ENCODE results near the gene NPEPPS. TPM values are rescaled to one million over a fixed set of nuclear protein-coding genes. Genes with fewer than 3 reads are reported as not detected.

The NPEPPS gene
- total RNA-seq, 4 donors from 2014 or later, result 96.8 to 317 (median 124) TPM

DNA sequence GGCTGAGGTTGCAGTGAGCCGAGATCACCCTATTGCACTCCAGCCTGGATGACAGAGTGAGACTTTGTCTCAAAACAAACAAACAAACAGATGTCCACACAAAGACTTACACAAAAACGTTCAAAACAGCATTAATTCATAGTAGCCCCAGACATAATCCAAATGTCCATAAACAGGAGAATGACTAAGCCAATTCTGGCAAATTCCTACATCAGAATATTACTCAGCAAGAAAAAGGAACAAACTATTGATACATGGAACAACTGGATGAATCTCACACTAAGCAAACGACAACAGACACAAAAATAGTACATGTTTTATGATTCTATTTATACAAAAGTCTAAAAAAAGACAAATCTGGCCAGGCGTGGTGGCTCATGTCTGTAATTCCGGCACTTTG lies 108.0 kb downstream of the NPEPPS start:
- WGBS, result 84% methylated on average over 5 of the region's 5 CpGs
- Histone ChIP-seq H3K36me3 (peaks cover 4% of the 10 kb centered on the region), H3K4me1 (no peaks in the 10 kb centered on the region), H3K4me3 (no peak overlapping the region), H3K9me3 (no peaks in the 10 kb centered on the region), H3K27me3 (no peaks in the 10 kb centered on the region), H3K27ac (no peak overlapping the region)
- no peak for TF ChIP-seq POLR2AphosphoS5 (IDR thresholded peaks at IDR 0.05)
- TF ChIP-seq, protein P1, sequence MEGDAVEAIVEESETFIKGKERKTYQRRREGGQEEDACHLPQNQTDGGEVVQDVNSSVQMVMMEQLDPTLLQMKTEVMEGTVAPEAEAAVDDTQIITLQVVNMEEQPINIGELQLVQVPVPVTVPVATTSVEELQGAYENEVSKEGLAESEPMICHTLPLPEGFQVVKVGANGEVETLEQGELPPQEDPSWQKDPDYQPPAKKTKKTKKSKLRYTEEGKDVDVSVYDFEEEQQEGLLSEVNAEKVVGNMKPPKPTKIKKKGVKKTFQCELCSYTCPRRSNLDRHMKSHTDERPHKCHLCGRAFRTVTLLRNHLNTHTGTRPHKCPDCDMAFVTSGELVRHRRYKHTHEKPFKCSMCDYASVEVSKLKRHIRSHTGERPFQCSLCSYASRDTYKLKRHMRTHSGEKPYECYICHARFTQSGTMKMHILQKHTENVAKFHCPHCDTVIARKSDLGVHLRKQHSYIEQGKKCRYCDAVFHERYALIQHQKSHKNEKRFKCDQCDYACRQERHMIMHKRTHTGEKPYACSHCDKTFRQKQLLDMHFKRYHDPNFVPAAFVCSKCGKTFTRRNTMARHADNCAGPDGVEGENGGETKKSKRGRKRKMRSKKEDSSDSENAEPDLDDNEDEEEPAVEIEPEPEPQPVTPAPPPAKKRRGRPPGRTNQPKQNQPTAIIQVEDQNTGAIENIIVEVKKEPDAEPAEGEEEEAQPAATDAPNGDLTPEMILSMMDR (IDR thresholded peaks at IDR 0.05), result no peak
- TF ChIP-seq POLR2A (IDR thresholded peaks at IDR 0.05), result no peak
- TF ChIP-seq EP300 (IDR thresholded peaks at IDR 0.05), result no peak
- no peak for DNase-seq (ENCODE audit: low spot score in 2 of 2)

DNA sequence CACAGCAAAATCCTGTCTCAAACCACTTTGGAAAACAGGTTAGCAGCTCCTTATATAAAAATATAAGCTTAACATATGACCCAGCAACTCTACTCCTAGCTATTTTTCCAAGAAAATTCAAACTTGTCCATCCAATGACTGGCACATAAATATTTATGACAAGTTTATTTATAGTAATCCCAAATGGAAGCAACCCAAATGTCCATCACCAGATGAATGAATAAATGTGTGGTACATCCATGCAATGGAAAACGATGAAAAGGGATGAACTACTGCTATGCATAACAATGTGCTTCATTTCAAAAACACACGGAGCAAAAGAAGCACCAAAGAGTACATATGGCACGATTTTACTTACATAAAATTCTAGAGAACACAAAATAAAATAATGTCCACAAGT lies 109.2 kb downstream of the NPEPPS start:
- 76% methylated on average over 3 of the region's 3 CpGs for WGBS
- Histone ChIP-seq H3K27me3 (no peaks in the 10 kb centered on the region), H3K36me3 (peaks cover 4% of the 10 kb centered on the region), H3K27ac (no peak overlapping the region), H3K4me1 (no peaks in the 10 kb centered on the region), H3K9me3 (no peaks in the 10 kb centered on the region), H3K4me3 (no peak overlapping the region)
- TF ChIP-seq POLR2AphosphoS5 (IDR thresholded peaks at IDR 0.05) (no peak), EP300 (IDR thresholded peaks at IDR 0.05) (no peak), POLR2A (IDR thresholded peaks at IDR 0.05) (no peak)
- TF ChIP-seq, protein P1 (IDR thresholded peaks at IDR 0.05), result no peak
- DNase-seq (ENCODE audit: low spot score in 2 of 2), result no peak

DNA sequence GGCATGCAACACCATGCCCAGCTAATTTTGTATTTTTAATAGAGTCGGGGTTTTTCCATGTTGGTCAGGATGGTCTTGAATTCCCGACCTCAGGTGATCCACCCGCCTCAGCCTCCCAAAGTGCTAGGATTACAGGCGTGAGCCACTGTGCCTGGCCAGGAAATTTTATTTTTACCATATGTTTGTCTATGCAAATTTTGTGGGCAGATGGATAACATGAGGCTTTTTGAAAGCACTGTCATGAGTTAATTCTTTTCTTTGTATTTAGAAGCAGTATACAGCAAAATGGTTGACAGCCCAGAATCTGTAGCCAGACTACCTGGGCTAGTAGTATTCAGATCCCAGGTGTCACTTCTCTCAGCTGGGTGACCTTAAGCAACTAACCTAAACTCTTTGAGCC lies 110.3 kb downstream of the NPEPPS start:
- peaks cover 4% of the 10 kb centered on the region for H3K36me3 ChIP-seq
- H3K9me3 ChIP-seq, result no peaks in the 10 kb centered on the region
- no peak for DNase-seq (ENCODE audit: low spot score in 2 of 2)
- H3K4me3 ChIP-seq, result no peak overlapping the region
- H3K4me1 ChIP-seq, result no peaks in the 10 kb centered on the region
- 67% methylated on average over 4 of the region's 4 CpGs for WGBS
- TF ChIP-seq POLR2AphosphoS5 (IDR thresholded peaks at IDR 0.05) (no peak), POLR2A (IDR thresholded peaks at IDR 0.05) (no peak), EP300 (IDR thresholded peaks at IDR 0.05) (no peak)
- TF ChIP-seq, protein P1 (IDR thresholded peaks at IDR 0.05), result no peak
- no peak overlapping the region for H3K27ac ChIP-seq
- H3K27me3 ChIP-seq, result no peaks in the 10 kb centered on the region

DNA sequence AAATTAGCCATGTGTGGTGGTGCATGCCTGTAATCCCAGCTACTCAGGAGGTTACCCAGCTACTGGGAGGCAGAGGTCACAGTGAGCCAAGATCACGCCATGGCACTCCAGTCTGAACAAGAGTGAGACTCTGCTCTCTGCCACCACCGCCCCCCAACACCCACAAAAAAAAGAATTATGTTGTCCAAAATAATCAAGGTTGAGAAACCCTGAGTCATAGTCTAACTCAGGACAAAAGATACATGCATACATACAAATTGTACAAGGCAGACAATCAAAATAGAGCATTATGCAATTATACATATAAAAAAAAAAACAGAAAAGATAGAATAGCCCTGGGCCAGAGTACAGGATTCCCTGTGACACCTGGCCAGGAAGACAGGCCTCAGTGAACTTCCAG lies 112.2 kb downstream of the NPEPPS start:
- Histone ChIP-seq H3K4me1 (peaks cover under 1% of the 10 kb centered on the region), H3K27me3 (no peaks in the 10 kb centered on the region), H3K4me3 (no peak overlapping the region), H3K9me3 (no peaks in the 10 kb centered on the region), H3K27ac (no peak overlapping the region), H3K36me3 (no peaks in the 10 kb centered on the region)
- WGBS, result 78% methylated on average over 2 of the region's 2 CpGs
- TF ChIP-seq, protein P1 (IDR thresholded peaks at IDR 0.05), result no peak
- TF ChIP-seq POLR2AphosphoS5 (IDR thresholded peaks at IDR 0.05), result no peak
- TF ChIP-seq POLR2A (IDR thresholded peaks at IDR 0.05), result no peak
- no peak for TF ChIP-seq EP300 (IDR thresholded peaks at IDR 0.05)
- DNase-seq (ENCODE audit: low spot score in 2 of 2), result no peak

DNA sequence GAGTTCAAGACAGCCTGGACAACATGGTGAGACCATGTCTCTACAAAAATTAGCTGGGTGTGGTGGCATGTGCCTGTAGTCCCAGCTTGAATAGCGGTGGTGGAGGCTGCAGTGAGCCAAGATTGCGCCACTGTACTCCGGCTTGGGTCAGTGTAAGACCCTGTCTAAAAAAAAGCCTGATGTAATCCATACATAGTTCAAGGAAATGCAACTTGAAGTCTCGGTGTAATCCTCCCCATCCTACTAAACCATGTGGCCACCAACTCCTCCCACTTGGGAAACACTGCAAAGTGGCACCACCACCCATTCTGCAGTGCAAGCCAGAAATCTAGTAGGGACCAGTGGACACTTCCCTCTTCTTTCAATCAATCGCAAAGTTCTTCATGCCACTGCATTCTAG lies 113.4 kb downstream of the NPEPPS start:
- Histone ChIP-seq H3K4me3 (no peak overlapping the region), H3K27ac (no peak overlapping the region), H3K9me3 (no peaks in the 10 kb centered on the region), H3K27me3 (no peaks in the 10 kb centered on the region), H3K4me1 (peaks cover 9% of the 10 kb centered on the region), H3K36me3 (no peaks in the 10 kb centered on the region)
- TF ChIP-seq POLR2AphosphoS5 (IDR thresholded peaks at IDR 0.05) (no peak), POLR2A (IDR thresholded peaks at IDR 0.05) (no peak), EP300 (IDR thresholded peaks at IDR 0.05) (no peak)
- TF ChIP-seq, protein P1 (IDR thresholded peaks at IDR 0.05), result no peak
- WGBS, result 86% methylated on average over 5 of the region's 5 CpGs
- no peak for DNase-seq (ENCODE audit: low spot score in 2 of 2)

All from suprapubic skin (tissue), 4 donors.